HG03442 (cell line): ENCODE data around the gene EVX2.

Source experiments
- ATAC-seq: cut with Tn5 transposase; IDR thresholded peaks from one replicate; pipeline ENCODE4 v1.9.1; 2021; ENCODE audit warnings: mild to moderate bottlenecking, moderate library complexity; ENCODE audit not compliant: unreplicated experiment

EVX2 gene

DNA sequence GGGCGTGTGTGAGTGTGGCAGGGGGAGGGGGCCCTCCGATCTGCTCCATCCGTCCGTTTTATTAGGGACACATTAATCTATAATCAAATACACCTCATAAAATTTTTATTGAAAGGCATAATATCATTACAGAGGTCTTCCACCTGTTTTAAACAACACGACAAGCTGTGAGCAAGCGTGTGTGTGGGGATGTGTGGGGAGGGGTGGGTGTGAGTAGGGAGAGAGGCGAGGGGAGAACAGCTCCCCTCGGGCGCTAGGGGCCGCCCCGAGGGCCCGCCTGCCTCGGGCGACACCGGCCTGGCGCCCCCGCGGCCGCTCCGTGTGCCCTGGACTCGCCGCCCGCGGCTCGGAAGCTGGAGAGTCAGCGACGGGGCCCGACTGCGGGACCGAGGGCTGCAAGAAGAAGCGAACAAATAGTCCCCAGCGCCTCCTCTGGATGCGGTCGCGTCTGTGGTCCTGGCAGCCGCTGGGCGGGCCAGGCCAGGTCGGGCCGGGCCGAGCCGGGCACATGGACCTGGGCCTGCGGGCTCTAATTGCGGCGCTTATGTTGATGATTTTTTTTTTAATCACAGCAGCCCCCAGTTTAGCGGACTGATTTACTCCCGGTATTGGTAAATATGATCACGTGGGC is 38.4 kb upstream of the EVX2 start:
- no peak for ATAC-seq

DNA sequence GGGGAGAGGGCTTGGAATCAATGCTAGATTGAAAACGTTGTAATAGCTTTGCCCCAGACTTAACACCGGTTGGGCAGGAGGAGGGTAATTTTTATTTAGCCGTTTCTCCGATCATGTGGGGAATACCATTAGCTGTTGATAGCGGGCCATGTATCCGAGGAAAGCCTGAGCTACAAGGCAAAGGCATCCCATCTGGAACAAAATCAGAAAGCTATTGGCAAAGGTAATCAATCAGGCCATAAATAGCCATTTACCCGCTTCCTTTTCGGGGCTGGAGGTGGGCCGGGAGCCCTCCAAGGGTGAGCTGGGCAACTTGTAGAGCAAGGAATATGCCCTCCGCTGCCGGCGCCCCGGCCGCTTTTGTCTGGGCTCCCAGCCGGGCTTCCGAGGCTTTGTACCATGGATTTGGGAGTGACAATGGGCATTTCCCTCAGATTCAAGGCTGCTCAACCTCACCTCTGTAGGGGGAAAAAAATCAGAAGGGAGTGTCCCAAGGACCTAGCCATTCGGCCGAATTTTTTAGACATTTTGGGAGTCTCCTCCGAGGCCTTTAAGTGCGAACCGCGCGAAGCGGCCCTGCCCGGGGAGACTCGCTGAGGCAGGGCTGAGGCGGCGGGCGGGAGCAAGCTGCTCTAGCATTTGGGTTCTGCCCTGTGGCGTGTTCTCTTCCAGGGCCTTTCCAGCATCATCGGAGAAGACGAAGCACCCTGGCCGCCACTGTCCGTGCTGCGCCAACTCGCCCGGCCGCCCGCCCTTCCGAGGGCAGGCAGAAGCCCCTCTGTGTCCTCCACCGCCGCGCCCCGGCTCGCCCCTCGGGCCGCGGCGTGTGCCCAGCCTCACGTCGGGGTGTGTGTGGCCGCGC is 37.7 kb upstream of the EVX2 start:
- no peak for ATAC-seq

DNA sequence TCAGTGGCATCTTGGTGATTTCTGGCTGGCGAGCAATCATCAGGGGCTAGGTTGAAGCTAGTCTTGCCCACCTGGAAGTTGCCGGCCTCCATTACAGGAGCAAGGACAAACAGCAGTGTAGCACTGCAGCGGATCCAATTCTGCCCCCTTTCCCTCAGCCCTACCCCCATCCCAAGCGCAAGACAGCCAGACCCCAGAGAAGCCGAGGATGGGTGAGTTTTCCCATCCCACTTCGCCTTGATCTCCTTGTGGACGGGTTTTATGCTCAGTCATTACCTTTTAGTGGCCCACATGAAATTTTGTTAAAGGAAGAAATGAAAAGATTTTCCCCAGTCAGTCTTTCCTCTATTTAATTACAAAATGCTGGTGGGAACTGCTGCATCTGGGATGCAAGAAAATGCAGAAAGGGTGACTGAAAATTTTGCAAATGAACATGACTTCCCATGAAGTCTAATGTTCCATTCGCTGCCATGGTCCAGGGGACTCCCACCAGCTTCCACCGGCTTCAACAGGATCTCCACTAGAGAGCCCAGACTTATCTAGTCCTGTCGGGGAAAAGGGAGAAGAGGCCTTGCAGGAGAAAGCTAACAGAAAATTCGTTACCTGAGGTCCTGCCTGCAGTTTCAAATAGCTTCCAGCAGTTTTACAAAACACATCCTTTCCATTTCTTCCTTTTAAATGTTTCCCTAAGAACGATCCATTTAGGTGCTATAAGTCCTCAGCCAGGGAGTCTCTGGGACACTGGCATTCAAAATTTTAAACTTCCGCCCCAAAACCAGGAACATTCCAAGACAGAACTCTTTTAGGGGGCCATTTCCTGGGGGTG is 36.8 kb upstream of the EVX2 start:
- ATAC-seq = no peak

DNA sequence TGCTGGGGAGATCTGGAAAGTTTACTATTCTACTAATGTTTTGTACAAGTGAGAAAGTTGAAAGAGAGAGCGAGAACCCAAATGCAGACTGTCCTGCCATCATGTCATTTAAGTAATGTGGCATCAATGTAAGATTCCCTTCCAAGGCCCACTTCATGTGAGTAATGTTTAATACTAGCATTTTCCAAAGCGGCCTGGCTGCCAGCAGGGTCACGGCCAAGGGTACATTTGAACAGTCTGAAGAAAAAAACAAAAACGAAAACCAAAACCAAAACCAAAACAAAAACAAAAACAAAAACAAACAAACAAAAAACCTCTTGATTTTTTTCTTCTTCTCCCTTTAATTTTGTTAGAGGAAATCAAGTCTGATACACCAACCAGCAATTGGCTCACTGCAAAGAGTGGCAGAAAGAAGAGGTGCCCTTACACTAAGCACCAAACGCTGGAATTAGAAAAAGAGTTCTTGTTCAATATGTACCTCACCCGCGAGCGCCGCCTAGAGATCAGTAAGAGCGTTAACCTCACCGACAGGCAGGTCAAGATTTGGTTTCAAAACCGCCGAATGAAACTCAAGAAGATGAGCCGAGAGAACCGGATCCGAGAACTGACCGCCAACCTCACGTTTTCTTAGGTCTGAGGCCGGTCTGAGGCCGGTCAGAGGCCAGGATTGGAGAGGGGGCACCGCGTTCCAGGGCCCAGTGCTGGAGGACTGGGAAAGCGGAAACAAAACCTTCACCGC is 35.0 kb upstream of the EVX2 start:
- ATAC-seq = no peak

DNA sequence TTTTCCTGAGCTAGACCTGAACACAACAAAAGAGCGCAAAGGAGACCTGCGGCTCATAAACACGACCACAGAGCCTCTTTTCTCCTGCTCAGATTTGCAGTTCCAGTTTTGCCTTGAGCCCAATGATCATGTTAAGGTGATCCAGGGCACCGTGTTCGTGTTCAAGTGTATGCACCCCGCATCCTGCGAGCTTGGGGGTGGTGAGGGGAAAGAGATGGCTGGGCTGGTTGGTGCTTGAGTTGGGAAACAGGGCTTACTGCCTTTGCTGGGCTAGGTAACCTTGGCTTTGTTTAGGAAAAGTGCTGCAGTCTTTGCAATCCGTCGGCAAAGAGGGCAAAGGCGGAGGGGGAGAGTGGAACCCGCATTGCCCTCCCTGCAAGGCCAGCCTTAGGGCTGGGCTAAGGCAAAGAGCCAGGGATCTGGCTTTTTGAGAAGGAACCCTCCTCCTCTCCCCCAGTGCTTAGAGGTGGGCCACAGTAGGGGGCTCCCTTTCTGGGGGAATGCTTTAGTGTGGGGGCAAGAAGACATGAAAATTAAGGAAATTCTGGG is 34.1 kb upstream of the EVX2 start:
- ATAC-seq = no peak

DNA sequence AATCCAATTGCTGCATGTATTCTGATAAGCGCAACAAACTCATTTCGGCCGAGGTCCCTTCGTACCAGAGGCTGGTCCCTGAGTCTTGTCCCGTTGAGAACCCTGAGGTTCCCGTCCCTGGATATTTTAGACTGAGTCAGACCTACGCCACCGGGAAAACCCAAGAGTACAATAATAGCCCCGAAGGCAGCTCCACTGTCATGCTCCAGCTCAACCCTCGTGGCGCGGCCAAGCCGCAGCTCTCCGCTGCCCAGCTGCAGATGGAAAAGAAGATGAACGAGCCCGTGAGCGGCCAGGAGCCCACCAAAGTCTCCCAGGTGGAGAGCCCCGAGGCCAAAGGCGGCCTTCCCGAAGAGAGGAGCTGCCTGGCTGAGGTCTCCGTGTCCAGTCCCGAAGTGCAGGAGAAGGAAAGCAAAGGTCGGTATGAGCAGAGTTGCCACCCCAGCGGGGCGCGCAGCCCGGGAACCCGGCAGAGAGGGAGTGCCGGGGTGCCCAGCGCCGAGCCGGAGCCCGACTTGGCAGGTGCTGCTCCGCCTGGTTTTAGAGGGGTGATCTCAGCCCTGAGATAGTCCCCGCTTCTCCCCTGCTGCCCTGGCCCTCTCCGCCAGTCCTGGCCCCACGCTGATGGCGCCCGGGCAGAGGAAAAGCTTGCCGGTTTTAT is 33.5 kb upstream of the EVX2 start:
- ATAC-seq = no peak

DNA sequence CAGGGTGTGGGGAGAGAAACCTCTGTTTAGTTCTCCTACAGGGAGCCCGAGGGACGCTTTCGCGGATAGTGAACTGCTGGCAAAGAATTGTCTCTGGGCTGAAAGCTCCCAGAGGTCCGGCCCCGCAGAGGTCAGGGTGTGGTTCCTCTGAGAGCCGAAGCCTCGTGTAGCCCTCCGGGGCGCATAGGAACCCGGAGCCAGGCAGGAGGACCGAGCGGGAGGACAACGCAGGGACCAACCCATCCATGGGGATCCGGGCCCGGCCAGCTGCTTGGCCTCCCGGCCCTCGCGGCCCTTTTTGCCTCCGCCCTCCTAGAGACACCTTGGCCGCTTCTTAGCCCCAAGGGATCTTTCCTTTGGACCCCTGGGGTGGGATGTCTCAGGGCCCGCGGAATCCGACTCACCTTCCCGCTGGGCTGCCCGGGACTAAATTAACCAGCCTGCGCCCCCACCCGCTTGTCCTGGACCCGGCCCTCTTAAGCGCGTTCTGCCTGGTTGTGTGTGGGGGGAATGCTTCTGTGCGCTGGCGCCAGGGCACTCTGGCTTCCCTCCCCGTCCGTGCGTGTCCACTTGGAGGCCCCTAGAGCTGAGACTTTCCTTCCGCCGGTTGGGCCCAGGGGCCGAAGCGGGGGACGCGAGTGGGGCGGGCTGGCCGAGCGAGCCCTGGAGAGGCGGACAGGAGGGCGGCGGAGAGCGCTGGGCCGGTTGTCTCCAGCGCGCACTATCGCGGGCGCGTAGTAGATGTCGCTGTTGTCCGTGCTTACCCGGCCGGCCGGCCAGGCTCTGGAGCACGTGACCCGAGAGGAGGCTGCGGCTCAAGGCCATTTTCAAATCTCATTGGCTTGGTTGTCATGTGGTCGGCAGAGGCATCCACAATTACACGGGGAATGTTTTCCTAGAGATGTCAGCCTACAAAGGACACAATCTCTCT is 32.4 kb upstream of the EVX2 start, which contains the start of gene HOXD10:
HOXD10 (plus strand) TSS at position 896 of the 931 bp plus-strand sequence. CDS start 56 bp downstream, outside the sequence.
- ATAC-seq = no peak

DNA sequence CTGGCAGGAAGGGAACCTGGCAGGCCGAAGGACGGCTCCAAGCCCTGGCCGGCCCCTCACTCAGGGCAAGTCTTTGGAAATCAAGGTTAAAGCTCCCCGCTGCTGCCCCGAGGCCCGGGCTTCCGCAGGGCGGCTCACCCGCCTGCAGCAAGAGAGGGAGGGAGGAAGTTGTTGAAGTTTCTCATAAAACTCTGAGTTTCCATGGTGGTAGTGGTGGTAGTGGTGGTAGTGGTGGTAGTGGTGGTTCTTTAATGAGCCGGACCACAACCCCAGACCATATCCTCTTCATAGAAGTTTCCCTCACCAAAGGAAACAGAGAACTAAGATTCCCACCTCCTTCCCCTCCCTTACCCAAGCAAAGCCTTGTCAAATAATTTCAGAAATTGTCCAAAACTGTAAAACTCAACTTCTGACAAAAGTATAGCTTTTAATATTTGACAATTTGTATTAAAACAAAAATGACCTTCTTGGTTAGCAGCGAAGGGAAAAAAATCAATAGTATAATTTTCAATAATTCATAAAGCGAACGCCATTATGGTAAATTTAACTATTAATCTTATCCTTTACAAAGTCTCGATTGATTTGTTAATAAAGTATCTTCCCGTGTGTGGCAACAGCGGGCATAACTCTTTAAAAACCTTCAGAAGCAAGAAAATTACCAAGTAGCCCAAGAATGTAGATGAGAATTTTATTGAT is 31.3 kb upstream of the EVX2 start:
- ATAC-seq = no peak

DNA sequence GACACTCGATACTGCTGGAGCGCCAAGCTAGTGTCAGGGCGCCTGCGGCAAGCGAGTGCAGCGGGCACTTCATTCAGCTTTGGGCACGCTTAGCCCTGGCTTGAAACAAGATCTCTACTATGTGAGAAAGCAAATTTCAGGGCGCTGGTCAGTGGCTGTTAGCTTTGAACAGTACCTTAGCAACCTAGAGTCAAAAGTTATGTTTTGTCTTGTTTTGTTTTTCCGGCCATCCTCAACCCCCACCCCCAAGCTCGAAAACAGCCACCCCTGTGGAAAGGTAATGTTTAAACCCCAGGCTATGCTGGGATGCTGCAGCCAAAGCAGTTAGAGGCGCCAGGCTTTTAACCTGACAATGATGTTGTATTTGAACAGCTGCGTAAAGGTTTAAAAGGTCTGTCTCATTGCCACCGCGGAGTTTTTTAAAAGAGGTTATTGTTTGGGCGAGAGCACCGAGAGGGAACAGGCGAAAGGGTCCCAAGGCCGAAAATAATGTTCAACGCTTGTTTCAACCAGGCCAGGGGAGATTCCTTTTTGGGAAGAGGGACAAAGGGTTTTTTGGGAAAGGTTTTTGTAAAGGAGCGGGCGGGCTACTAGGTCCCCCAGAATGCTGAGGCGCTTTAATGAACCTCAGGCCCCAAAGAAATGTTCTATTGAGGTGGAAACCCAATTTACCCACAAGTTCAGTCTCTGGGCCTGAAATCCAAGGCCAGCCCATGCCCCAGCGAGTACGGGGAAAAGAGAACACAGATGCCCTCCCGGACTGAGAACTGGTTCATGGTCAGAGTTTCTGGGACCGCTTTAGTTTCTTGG is 30.6 kb upstream of the EVX2 start:
- ATAC-seq = no peak

DNA sequence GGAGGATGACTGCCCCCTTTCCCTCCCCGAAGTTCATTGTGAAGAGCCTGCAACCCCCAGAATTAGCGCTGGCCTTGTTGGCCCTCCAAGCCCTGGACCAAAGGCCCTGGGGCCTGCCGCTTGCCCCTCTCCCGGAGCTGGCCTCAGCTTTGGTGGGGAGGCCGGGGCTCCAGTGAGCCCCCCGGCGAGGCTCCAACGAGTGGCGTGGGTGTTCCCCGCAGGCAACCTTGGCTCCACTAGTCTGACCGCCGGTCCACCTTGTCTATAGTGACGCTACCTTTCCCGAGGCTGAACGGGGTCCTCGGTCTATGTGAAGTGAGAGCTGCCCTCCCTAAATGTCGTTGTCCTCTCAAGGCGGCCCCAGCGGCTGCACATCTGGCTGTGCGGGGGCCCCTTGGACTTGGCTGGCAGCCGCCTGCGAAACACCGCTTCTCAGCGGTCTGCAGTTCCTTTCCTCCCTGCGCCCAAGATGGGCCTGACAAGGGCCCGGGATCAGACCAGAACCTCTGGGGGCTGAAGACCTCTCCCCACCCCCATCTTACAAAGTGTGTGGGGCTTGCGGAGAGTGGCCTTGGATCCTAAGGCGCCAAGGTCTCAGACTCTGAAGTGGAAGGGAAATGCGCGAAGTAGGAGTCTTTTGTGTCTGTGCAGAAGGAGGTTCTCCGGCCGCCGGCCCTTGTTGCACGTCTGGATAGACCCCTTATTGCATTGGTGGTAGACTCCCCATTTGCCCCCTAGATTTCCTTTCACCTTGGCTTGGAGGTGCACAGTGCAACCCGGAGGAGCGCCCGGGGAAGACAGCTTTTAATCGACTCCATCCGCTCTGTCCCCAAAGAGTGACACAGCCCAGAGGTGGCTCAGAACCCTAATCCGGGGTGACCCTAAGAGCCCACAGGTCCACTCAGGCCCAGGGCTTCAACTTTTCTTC is 28.9 kb upstream of the EVX2 start:
- ATAC-seq = no peak

DNA sequence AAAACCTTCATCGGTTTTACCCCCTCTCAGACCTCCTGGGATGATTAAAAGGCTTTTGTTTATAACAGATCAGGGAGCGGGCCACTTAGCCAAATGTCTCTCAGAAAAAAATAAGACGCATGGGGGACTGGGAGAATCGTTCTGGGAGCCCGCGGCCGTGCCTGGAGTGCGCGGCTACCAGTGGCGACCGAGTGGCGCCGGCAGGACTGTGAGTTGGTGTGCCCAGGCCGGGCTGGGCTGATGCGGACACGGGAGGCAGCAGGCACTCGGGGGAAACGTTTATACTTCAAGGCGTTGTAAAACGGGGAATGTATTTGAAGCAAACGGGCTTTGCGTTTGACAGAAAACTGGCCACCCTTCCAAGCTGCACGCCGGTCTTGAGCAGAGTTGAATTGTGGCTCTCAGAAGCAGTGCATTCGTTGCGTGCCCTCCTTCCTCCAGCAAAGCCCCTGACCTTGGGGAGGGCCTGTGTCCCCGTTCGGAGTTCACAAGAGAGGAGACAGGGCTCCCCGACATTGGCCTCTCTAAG is 28.1 kb upstream of the EVX2 start:
- no peak for ATAC-seq

DNA sequence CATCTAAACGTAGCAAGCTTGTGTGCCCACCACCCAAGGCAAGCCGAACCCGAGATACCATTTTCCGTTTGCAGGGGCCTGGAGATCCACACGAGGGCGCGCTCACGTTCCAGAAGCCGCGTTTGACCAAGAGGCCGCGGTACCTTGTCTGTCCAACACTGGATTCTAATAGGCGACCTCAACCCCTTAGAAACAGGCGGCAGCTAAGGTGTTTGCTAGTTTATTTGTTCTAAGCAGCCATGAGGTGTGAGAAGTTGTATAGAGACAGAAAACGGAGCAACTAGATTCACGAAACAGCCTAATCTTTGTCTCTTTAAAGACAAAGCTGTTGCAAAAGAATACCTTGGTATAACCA is 27.5 kb upstream of the EVX2 start:
- ATAC-seq = no peak

DNA sequence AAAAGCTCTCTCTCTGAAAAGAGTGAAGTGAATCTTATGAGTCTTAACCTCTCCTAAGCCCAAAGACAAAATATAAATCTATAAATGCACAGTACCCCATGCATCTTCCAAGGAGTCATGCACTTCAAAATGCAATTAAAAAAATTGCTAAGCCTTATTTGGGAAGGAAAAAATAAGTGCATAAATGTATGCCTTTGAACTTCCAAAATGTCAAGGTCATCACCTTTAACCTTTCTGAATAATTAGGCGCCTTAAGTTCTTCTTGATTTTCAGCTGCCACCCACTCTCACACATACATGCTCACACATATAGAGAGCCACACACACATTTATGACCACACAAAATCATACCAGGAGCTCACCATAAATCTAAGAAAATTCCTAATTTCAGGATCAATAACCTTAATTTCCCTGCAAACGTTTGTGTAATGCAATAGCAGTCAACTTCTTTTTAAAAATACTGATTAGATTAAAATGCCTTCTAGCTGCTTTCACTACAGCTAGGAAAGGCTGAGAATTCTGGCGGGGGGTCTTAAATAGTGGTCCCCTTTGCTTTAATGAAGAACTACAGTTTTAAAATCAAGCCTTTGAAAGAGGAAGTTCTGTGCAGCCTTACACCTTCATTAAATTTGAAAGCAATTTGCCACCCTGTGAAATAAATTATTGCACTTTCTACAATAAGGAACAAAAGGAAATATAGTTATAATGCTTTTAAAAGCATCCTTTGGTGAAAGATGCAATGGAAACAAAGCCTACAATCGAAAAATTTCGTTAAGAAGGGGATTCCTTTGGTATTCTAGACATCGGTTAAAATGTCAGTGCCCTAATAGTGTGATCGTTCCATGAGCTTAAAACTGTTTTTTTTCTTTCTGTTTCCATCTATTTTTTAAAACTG is 26.9 kb upstream of the EVX2 start:
- no peak for ATAC-seq

DNA sequence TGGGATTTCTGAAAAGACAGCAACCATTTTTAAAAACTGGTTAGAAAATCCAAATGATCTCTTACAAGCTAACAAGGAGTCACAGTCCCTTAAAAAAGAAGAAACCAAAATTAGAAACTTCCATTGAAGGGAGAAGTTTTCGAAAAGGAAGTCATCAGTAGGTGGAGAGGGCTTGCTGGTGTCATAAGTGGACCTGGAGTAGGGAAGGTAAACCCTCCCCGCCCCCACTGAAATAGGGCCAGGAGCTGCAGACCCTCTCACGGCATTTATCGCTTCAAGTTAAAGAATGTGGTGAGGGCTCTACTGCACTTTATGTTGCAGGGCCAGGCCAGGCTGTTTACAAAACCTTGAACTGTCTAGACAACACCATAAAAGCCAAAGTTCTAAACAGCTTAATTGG is 26.2 kb upstream of the EVX2 start:
- no peak for ATAC-seq

DNA sequence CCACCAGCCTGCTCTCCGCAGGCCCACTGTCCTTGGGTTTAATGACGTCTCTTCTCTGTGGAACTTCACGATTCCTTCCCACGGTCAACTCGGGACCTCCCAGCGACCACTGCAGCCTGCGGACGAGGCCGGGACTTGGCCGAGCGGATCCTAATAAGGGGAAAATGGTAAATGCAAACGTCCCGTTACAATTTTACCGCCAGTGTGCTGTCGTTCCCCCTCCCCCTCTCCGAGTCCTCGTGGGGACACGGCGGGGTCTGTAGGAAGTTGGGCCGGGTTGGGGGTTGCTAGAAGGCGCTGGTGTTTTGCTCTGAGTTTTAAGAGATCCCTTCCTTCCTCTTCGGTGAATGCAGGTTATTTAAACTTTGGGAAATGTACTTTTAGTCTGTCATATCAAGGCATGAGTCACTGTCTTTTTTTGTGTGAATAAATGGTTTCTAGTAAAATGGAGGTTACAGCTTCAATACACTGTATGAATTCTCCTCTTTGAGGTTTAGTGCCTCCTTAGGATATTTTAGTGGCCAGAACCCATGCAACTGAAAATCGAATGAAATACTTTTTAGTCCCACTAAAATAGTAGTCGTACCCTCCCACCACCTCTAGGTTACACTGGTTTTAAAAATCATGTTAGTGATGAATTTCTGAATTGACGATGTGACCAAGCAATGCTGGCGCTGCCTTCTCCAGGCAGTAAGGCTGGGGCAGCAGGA is 25.6 kb upstream of the EVX2 start:
- ATAC-seq = no peak
